Astrocyte (in vitro differentiated cells and primary cell): ENCODE data around the gene RAB4A. TPM values are rescaled to one million over a fixed set of nuclear protein-coding genes. Genes with fewer than 3 reads are reported as not detected.
"Not testable (repeated sequence)": the region's sequence is repeated elsewhere in the genome, so short reads cannot be mapped to it uniquely, and the experiment has no call there.

Experiments used
- DNase-seq: peaks from one replicate; pipeline ENCODE4 v3.0.0-alpha.2; 2010; ENCODE audit warnings: low read depth
- FAIRE-seq: peaks from 2 replicates; lab custom pipeline; 2011; peaks lifted over from hg19 to GRCh38; lab: Jason Lieb, UNC
- H2AFZ ChIP-seq: 2 replicates; pipeline ENCODE4 v1.6.0; 2012; ENCODE audit warnings: low read depth, low read length, inconsistent platforms
- H3K27ac ChIP-seq: 2 replicates; pipeline ENCODE4 v1.5.1; 2011; ENCODE audit warnings: low read depth, low read length, inconsistent platforms
- H3K27me3 ChIP-seq: 2 replicates; pipeline ENCODE4 v1.6.0; 2011; ENCODE audit warnings: low read length, inconsistent platforms; ENCODE audit not compliant: insufficient read depth
- H3K36me3 ChIP-seq: 2 replicates; pipeline ENCODE4 v1.5.1; 2011; ENCODE audit warnings: low read length, inconsistent platforms; ENCODE audit not compliant: insufficient read depth
- H3K4me1 ChIP-seq: 2 replicates; pipeline ENCODE4 v1.5.1; 2011; ENCODE audit warnings: low read length, inconsistent platforms; ENCODE audit not compliant: insufficient read depth
- H3K4me2 ChIP-seq: 2 replicates; pipeline ENCODE4 v1.6.0; 2012; ENCODE audit warnings: low read length, inconsistent platforms
- H3K4me3 ChIP-seq: 2 replicates; pipeline ENCODE4 v1.5.1; 2011; ENCODE audit warnings: low read depth, mild to moderate bottlenecking, low read length, inconsistent platforms; ENCODE audit not compliant: insufficient read depth
- H3K79me2 ChIP-seq: 2 replicates; pipeline ENCODE4 v1.6.0; 2012; ENCODE audit warnings: mild to moderate bottlenecking, low read length, inconsistent platforms; ENCODE audit not compliant: insufficient read depth
- H3K9ac ChIP-seq: 2 replicates; pipeline ENCODE4 v1.6.0; 2012; ENCODE audit warnings: mild to moderate bottlenecking, low read length, inconsistent platforms
- H3K9me3 ChIP-seq: 2 replicates; pipeline ENCODE4 v1.5.1; 2012; ENCODE audit warnings: low read depth, mild to moderate bottlenecking, low read length, inconsistent platforms; ENCODE audit not compliant: insufficient read depth
- H4K20me1 ChIP-seq: 2 replicates; pipeline ENCODE4 v1.6.0; 2012; ENCODE audit warnings: low read length, inconsistent platforms; ENCODE audit not compliant: insufficient read depth
- H3K27ac Mint-ChIP-seq: one replicate; pipeline ENCODE4 v1.8.0; 2021; ENCODE audit warnings: mild to moderate bottlenecking, mixed read lengths; ENCODE audit not compliant: unreplicated experiment
- H3K27me3 Mint-ChIP-seq: one replicate; pipeline ENCODE4 v1.8.0; 2021; ENCODE audit warnings: low read depth, mixed read lengths; ENCODE audit not compliant: unreplicated experiment
- H3K36me3 Mint-ChIP-seq: one replicate; pipeline ENCODE4 v1.8.0; 2021; ENCODE audit warnings: low read depth, mixed read lengths; ENCODE audit not compliant: unreplicated experiment
- H3K4me1 Mint-ChIP-seq: one replicate; pipeline ENCODE4 v1.8.0; 2021; ENCODE audit warnings: low read depth, mixed read lengths; ENCODE audit not compliant: unreplicated experiment
- H3K4me3 Mint-ChIP-seq: one replicate; pipeline ENCODE4 v1.8.0; 2021; ENCODE audit warnings: mild to moderate bottlenecking, moderate library complexity, mixed read lengths; ENCODE audit not compliant: unreplicated experiment
- H3K9me3 Mint-ChIP-seq: one replicate; pipeline ENCODE4 v1.8.0; 2021; ENCODE audit warnings: mild to moderate bottlenecking, mixed read lengths; ENCODE audit not compliant: unreplicated experiment
- CTCF ChIP-seq: IDR thresholded peaks from 2 replicates; pipeline ENCODE4 v1.5.1; 2011; ENCODE audit warnings: low read depth, mild to moderate bottlenecking, inconsistent platforms, low read length, moderate library complexity; ENCODE audit not compliant: insufficient read depth
- EZH2 ChIP-seq: IDR thresholded peaks from 2 replicates; pipeline ENCODE4 v1.6.1; 2012; ENCODE audit warnings: mild to moderate bottlenecking, low read length, inconsistent platforms; ENCODE audit not compliant: insufficient read depth
- total RNA-seq: library from RNA; stranded (reverse); gene quantifications from 2 replicates; pipeline ENCODE4 v1.2.1, GENCODE V29; 2021

The RAB4A gene
- total RNA-seq, 1 donor from 2014 or later, result 58.6 TPM

- H3K27ac Mint-ChIP-seq, result no peak overlapping the region
- H3K36me3 Mint-ChIP-seq, result peaks cover 34% of the 10 kb centered on the region
- peaks cover 4% of the 10 kb centered on the region for H3K9me3 Mint-ChIP-seq
- no peaks in the 10 kb centered on the region for H3K27me3 Mint-ChIP-seq
- Histone ChIP-seq H3K4me2 (no peak overlapping the region), H3K9me3 (no peaks in the 10 kb centered on the region), H2AFZ (no peak overlapping the region), H3K27ac (no peak overlapping the region), H3K4me1 (no peaks in the 10 kb centered on the region), H3K9ac (no peak overlapping the region), H3K79me2 (peaks cover 3% of the 10 kb centered on the region), H3K27me3 (no peaks in the 10 kb centered on the region), H4K20me1 (peaks cover 3% of the 10 kb centered on the region), H3K36me3 (peaks cover 14% of the 10 kb centered on the region), H3K4me3 (no peak overlapping the region)
- no peak overlapping the region for H3K4me3 Mint-ChIP-seq
- no peak for TF ChIP-seq EZH2
- no peak for FAIRE-seq
- DNase-seq, result no peak
- peaks cover 14% of the 10 kb centered on the region for H3K4me1 Mint-ChIP-seq
These were observed 54.5 kb downstream of the RAB4A start for GRCh38 chr1:229325401-229325800.

- H3K36me3 Mint-ChIP-seq, result peaks cover 36% of the 10 kb centered on the region
- Histone ChIP-seq H3K27ac (no peak overlapping the region), H3K27me3 (no peaks in the 10 kb centered on the region), H4K20me1 (peaks cover 3% of the 10 kb centered on the region), H3K9me3 (no peaks in the 10 kb centered on the region), H3K9ac (no peak overlapping the region), H3K79me2 (peaks cover 3% of the 10 kb centered on the region), H3K4me3 (no peak overlapping the region), H3K4me2 (no peak overlapping the region), H2AFZ (no peak overlapping the region), H3K4me1 (no peaks in the 10 kb centered on the region), H3K36me3 (peaks cover 14% of the 10 kb centered on the region)
- H3K27ac Mint-ChIP-seq, result no peak overlapping the region
- no peak overlapping the region for H3K4me3 Mint-ChIP-seq
- no peaks in the 10 kb centered on the region for H3K27me3 Mint-ChIP-seq
- H3K9me3 Mint-ChIP-seq, result peaks cover 4% of the 10 kb centered on the region
- H3K4me1 Mint-ChIP-seq, result peaks cover 14% of the 10 kb centered on the region
- no peak for TF ChIP-seq CTCF
- no peak for TF ChIP-seq EZH2
- FAIRE-seq (no peak), DNase-seq (no peak)
These were observed 55.1 kb downstream of the RAB4A start for GRCh38 chr1:229325853-229326487.

- Histone ChIP-seq H3K4me3 (no peak overlapping the region), H3K27me3 (no peaks in the 10 kb centered on the region), H4K20me1 (peaks cover 3% of the 10 kb centered on the region), H3K4me1 (no peaks in the 10 kb centered on the region), H3K79me2 (peaks cover 3% of the 10 kb centered on the region), H3K9me3 (no peaks in the 10 kb centered on the region), H3K27ac (no peak overlapping the region), H2AFZ (no peak overlapping the region), H3K36me3 (peaks cover 14% of the 10 kb centered on the region), H3K4me2 (no peak overlapping the region), H3K9ac (no peak overlapping the region)
- peaks cover 37% of the 10 kb centered on the region for H3K36me3 Mint-ChIP-seq
- no peak overlapping the region for H3K4me3 Mint-ChIP-seq
- no peak for FAIRE-seq
- H3K27ac Mint-ChIP-seq, result no peak overlapping the region
- H3K27me3 Mint-ChIP-seq, result no peaks in the 10 kb centered on the region
- no peak for DNase-seq
- TF ChIP-seq CTCF (no peak), EZH2 (no peak)
- peaks cover 14% of the 10 kb centered on the region for H3K4me1 Mint-ChIP-seq
- H3K9me3 Mint-ChIP-seq, result peaks cover 4% of the 10 kb centered on the region
These were observed 55.7 kb downstream of the RAB4A start for GRCh38 chr1:229326601-229327000.

GRCh38 chr1:229327765-229328164 lies 56.9 kb downstream of the RAB4A start:
- H3K27ac Mint-ChIP-seq, H3K4me3 Mint-ChIP-seq, H3K79me2 ChIP-seq, H3K27me3 Mint-ChIP-seq, H3K27ac ChIP-seq, H3K4me1 ChIP-seq, H3K9me3 ChIP-seq, H4K20me1 ChIP-seq, H2AFZ ChIP-seq, H3K9ac ChIP-seq, H3K27me3 ChIP-seq, H3K4me3 ChIP-seq, H3K4me2 ChIP-seq, H3K9me3 Mint-ChIP-seq, DNase-seq, FAIRE-seq: not testable (repeated sequence)
- H3K4me1 Mint-ChIP-seq, result peaks cover 13% of the 10 kb centered on the region
- peaks cover 37% of the 10 kb centered on the region for H3K36me3 Mint-ChIP-seq
- H3K36me3 ChIP-seq, result peaks cover 13% of the 10 kb centered on the region
